CD4-positive, alpha-beta T cell (primary cell): ENCODE data around the gene IGSF10. TPM values are rescaled to one million over a fixed set of nuclear protein-coding genes. Genes with fewer than 3 reads are reported as not detected.

Source experiments
- ATAC-seq: fragments of 200-7000 bp; cut with Tn5 transposase; one replicate; pipeline ENCODE4 v1.10.0; 2022; ENCODE audit warnings: mild to moderate bottlenecking; ENCODE audit not compliant: poor library complexity
- CTCF ChIA-PET: fragments of 350-600 bp; sonication (Branson Sonifier 250); formaldehyde crosslinking; loops from one replicate; lab custom pipeline; 2021; ENCODE audit warnings: antibody characterized with exemption, inconsistent platforms; lab: Charles Lee
- POLR2A ChIA-PET: fragments of 350-600 bp; sonication (Branson Sonifier 250); formaldehyde crosslinking; loops from one replicate; lab custom pipeline; 2021; ENCODE audit warnings: antibody characterized with exemption, inconsistent platforms; lab: Charles Lee
- DNase-seq, 14 experiments: peaks; one replicate each; pipeline ENCODE4 v3.0.0-alpha.2; 2013 to 2020; ENCODE audit warnings: mixed read lengths in 2 of 14
- H3K27ac ChIP-seq, 2 donors: one replicate each; pipeline versions ENCODE4 v1.5.1 to v1.7.0; 2013; ENCODE audit warnings: low read length in 2 of 2, low read depth in 1 of 2, mild to moderate bottlenecking in 1 of 2
- H3K27me3 ChIP-seq, 2 experiments: 1 replicate in 1 of 2; 2 replicates in 1 of 2; pipeline versions ENCODE4 v1.6.1 to v1.7.0; 2013; ENCODE audit warnings: low read length in 2 of 2, control low read depth in 1 of 2, mild to moderate bottlenecking in 1 of 2, moderate library complexity in 1 of 2; ENCODE audit not compliant: insufficient read depth in 2 of 2, control insufficient read depth in 1 of 2
- H3K36me3 ChIP-seq: one replicate; pipeline ENCODE4 v1.6.1; 2013; ENCODE audit warnings: low read length, control low read depth; ENCODE audit not compliant: insufficient read depth
- H3K4me1 ChIP-seq: one replicate; pipeline ENCODE4 v1.6.1; 2013; ENCODE audit warnings: low read length, control low read depth; ENCODE audit not compliant: insufficient read depth
- H3K4me3 ChIP-seq: one replicate; pipeline ENCODE4 v1.5.1; 2013; ENCODE audit warnings: mild to moderate bottlenecking, low read length, moderate library complexity
- H3K9me3 ChIP-seq, 2 experiments: 1 replicate in 1 of 2; 2 replicates in 1 of 2; pipeline versions ENCODE4 v1.6.1 to v1.7.0; 2013; ENCODE audit warnings: low read length in 2 of 2, mild to moderate bottlenecking in 2 of 2, control low read depth in 1 of 2, moderate library complexity in 1 of 2; ENCODE audit not compliant: control insufficient read depth in 1 of 2, insufficient read depth in 1 of 2
- H3K27ac Mint-ChIP-seq: one replicate; pipeline ENCODE4 v1.8.0; 2020; ENCODE audit warnings: mixed read lengths
- H3K27me3 Mint-ChIP-seq: one replicate; pipeline ENCODE4 v1.8.0; 2021; ENCODE audit warnings: mixed read lengths
- H3K36me3 Mint-ChIP-seq: one replicate; pipeline ENCODE4 v1.8.0; 2021; ENCODE audit warnings: low read depth, mixed read lengths
- H3K4me1 Mint-ChIP-seq: one replicate; pipeline ENCODE4 v1.8.0; 2021; ENCODE audit warnings: low read depth, mixed read lengths
- H3K4me3 Mint-ChIP-seq: one replicate; pipeline ENCODE4 v1.8.0; 2020; ENCODE audit warnings: mild to moderate bottlenecking, mixed read lengths
- H3K9me3 Mint-ChIP-seq: one replicate; pipeline ENCODE4 v1.8.0; 2020; ENCODE audit warnings: mixed read lengths
- intact Hi-C, 2 experiments: fragments of 100-400 bp; cut with DNase I in 1 of 2; cut with micrococcal nuclease in 1 of 2; formaldehyde crosslinking; loops; one replicate each; pipeline versions ENCODE4 v1.15.1 to v1.9.0; 2023 to 2025; cut with DNase I, micrococcal nuclease
- total RNA-seq, 174 experiments: library from RNA in 2 of 174; stranded (reverse) in 2 of 174; gene quantifications; one replicate each; pipeline ENCODE4 v1.2.3 and lab custom pipeline; 2021 to 2026
- TF ChIP-seq, protein P1 (sequence below): fragments of 200-600 bp; IDR thresholded peaks from one replicate; pipeline ENCODE4 v1.8.0; 2022; ENCODE audit warnings: antibody characterized with exemption, mild to moderate bottlenecking

The IGSF10 gene
- total RNA-seq, 2 experiments from 2014 or later: not detected

GRCh38 chr3:151446002-151446340, 14.9 kb downstream of the IGSF10 start:
- DNase-seq: no peak
- intact Hi-C loops: no loop called here
- no peak overlapping the region for H3K27ac ChIP-seq
- ATAC-seq: no peak
- TF ChIP-seq, protein P1, sequence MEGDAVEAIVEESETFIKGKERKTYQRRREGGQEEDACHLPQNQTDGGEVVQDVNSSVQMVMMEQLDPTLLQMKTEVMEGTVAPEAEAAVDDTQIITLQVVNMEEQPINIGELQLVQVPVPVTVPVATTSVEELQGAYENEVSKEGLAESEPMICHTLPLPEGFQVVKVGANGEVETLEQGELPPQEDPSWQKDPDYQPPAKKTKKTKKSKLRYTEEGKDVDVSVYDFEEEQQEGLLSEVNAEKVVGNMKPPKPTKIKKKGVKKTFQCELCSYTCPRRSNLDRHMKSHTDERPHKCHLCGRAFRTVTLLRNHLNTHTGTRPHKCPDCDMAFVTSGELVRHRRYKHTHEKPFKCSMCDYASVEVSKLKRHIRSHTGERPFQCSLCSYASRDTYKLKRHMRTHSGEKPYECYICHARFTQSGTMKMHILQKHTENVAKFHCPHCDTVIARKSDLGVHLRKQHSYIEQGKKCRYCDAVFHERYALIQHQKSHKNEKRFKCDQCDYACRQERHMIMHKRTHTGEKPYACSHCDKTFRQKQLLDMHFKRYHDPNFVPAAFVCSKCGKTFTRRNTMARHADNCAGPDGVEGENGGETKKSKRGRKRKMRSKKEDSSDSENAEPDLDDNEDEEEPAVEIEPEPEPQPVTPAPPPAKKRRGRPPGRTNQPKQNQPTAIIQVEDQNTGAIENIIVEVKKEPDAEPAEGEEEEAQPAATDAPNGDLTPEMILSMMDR: no peak
- H3K36me3 Mint-ChIP-seq: no peaks in the 10 kb centered on the region
- H3K9me3 ChIP-seq: no peaks in the 10 kb centered on the region
- peaks cover 20% of the 10 kb centered on the region for H3K27me3 Mint-ChIP-seq
- H3K4me3 Mint-ChIP-seq: no peak overlapping the region
- no peaks in the 10 kb centered on the region for H3K27me3 ChIP-seq
- no peak overlapping the region for H3K4me3 ChIP-seq
- H3K4me1 Mint-ChIP-seq: no peaks in the 10 kb centered on the region
- H3K4me1 ChIP-seq: no peaks in the 10 kb centered on the region
- POLR2A ChIA-PET: no interaction called here
- CTCF ChIA-PET: interaction anchor here (0.8 kb wide), 1 partner anchor 1079 kb away, joined by 3 read pairs; no protein-coding TSS in a partner anchor
- H3K36me3 ChIP-seq: no peaks in the 10 kb centered on the region
- H3K27ac Mint-ChIP-seq: no peak overlapping the region
- no peaks in the 10 kb centered on the region for H3K9me3 Mint-ChIP-seq

DNA sequence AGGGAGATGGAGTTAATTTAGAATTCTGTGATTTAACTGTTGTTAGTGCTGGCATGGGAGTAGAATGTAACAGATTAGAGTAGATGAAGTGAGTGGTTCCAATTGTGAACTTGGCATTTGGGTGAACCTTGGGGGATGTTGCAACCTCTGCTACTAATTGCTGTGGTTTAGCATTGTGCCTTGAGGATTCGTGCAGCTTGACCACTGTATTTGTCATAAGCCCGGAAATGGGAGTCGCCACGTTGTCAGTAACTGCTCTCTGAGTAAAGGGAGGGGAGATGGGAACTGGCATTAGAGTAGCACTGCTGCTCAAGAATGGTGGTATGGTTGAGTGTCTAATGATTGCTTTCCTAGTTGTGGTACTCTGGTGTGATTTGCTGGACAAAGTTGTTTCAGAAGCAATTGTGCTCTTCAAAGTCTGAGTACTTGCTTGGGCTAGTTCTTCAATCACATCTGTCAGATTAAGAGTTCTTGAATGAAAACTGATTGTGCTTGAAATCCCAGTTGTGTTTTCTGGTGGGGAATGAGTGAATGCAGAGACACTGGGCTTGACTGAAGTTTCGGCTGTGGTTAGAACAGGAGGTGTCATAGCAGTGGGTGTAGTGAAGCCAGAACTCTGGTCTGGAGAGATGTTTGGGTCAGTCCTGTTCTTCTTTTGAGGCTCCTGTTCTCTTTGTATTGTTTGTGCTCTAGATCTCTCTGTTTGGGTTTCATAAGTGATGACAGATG, 15.4 kb downstream of the IGSF10 start:
- POLR2A ChIA-PET: no interaction called here
- H3K36me3 Mint-ChIP-seq: no peaks in the 10 kb centered on the region
- H3K9me3 Mint-ChIP-seq: no peaks in the 10 kb centered on the region
- intact Hi-C loops: no loop called here
- Histone ChIP-seq H3K9me3 (no peaks in the 10 kb centered on the region), H3K4me1 (no peaks in the 10 kb centered on the region), H3K27me3 (no peaks in the 10 kb centered on the region), H3K4me3 (no peak overlapping the region), H3K27ac (no peak overlapping the region), H3K36me3 (no peaks in the 10 kb centered on the region)
- H3K27me3 Mint-ChIP-seq: peaks cover 20% of the 10 kb centered on the region
- no peak overlapping the region for H3K4me3 Mint-ChIP-seq
- H3K27ac Mint-ChIP-seq: no peak overlapping the region
- DNase-seq (peak in 2 of 14 experiments; percentile 24 to 42), ATAC-seq (no peak)
- CTCF ChIA-PET: interaction anchor here (0.8 kb wide), 1 partner anchor 1079 kb away, joined by 3 read pairs; no protein-coding TSS in a partner anchor
- no peaks in the 10 kb centered on the region for H3K4me1 Mint-ChIP-seq
- TF ChIP-seq, protein P1: no peak

DNA sequence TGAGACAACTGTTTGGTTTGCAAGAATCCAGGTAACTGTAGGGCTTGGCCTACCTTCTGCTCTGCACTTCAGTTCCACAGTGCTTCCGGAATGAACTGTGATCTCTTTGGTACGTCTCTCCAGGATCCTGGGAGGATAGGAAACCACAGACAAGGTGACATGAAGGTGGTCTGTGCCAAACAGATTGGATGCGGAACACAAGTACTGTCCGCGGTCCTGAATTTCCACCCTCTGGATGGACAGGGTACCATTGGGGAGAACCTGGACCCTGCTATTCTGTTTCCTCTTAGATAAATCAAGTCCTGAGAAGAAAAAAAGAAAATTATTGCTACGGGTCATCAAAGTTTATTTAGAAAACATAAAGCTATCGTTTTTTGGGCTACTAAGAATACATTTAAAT, 17.3 kb downstream of the IGSF10 start:
- no peak for ATAC-seq
- Mint-ChIP-seq H3K27ac (no peak overlapping the region), H3K36me3 (no peaks in the 10 kb centered on the region), H3K9me3 (no peaks in the 10 kb centered on the region), H3K4me1 (no peaks in the 10 kb centered on the region), H3K27me3 (peaks cover 24% of the 10 kb centered on the region), H3K4me3 (no peak overlapping the region)
- H3K36me3 ChIP-seq: no peaks in the 10 kb centered on the region
- no peak for DNase-seq
- no peaks in the 10 kb centered on the region for H3K9me3 ChIP-seq
- no peak overlapping the region for H3K4me3 ChIP-seq
- TF ChIP-seq, protein P1: no peak
- ChIA-PET CTCF (no interaction called here), POLR2A (no interaction called here)
- H3K27me3 ChIP-seq: no peaks in the 10 kb centered on the region
- H3K4me1 ChIP-seq: no peaks in the 10 kb centered on the region
- intact Hi-C loops: no loop called here
- no peak overlapping the region for H3K27ac ChIP-seq
